HepG2 (cell line): ENCODE data around the gene PRDM15.
A peak's percentile ranks its signal among the peaks of the same experiment; 100 is the strongest.

Source experiments
- ATF5 ChIP-seq: sonication (generic); formaldehyde crosslinking; IDR thresholded peaks from 2 replicates; pipeline ENCODE4 v1.4.0; 2020; ENCODE audit warnings: mild to moderate bottlenecking, low read depth, missing genetic modification reagents
- CEBPB ChIP-seq: IDR thresholded peaks from 2 replicates; pipeline ENCODE4 v1.6.1; 2011; ENCODE audit warnings: low read depth, low read length, improper control_type of control experiment, borderline replicate concordance
- MAX ChIP-seq: IDR thresholded peaks from 2 replicates; pipeline ENCODE4 v1.6.1; 2012; ENCODE audit warnings: inconsistent platforms

GRCh38 chr21:41779659-41780058, 99.5 kb downstream of the PRDM15 start:
- no peak for TF ChIP-seq CEBPB
- TF ChIP-seq MAX: 0 out of 2 replicates have a peak, but pooled peaks have one; percentile 2
- no peak for TF ChIP-seq ATF5 (CRISPR knock-in tag)
